Neuronal stem cell (in vitro differentiated cells): ENCODE measurements around the gene FAM174C.
A peak's percentile ranks its signal among the peaks of the same experiment; 100 is the strongest.

Experiments used
- DNase-seq: peaks from one replicate; pipeline ENCODE4 v3.0.0-alpha.2; 2013; ENCODE audit warnings: low spot score
- H2AFZ ChIP-seq: one replicate; pipeline ENCODE4 v1.6.1; 2013; ENCODE audit warnings: mild to moderate bottlenecking, low read length, inconsistent platforms
- H2AK5ac ChIP-seq: 2 replicates; pipeline ENCODE4 v1.6.1; 2013; ENCODE audit warnings: low read depth, mild to moderate bottlenecking, inconsistent platforms, low read length, moderate library complexity, mixed read lengths
- H2BK120ac ChIP-seq: 2 replicates; pipeline ENCODE4 v1.6.1; 2013; ENCODE audit warnings: low read depth, mild to moderate bottlenecking, inconsistent platforms, low read length, moderate library complexity, mixed read lengths
- H2BK12ac ChIP-seq: one replicate; pipeline ENCODE4 v1.6.1; 2013; ENCODE audit warnings: low read length, inconsistent platforms
- H2BK15ac ChIP-seq: 2 replicates; pipeline ENCODE4 v1.6.1; 2013; ENCODE audit warnings: mild to moderate bottlenecking, low read length, inconsistent platforms, mixed read lengths
- H2BK5ac ChIP-seq: one replicate; pipeline ENCODE4 v1.6.1; 2013; ENCODE audit warnings: inconsistent platforms, mild to moderate bottlenecking, low read length, moderate library complexity
- H3K14ac ChIP-seq: one replicate; pipeline ENCODE4 v1.6.1; 2013; ENCODE audit warnings: low read length, inconsistent platforms
- H3K18ac ChIP-seq: 2 replicates; pipeline ENCODE4 v1.6.1; 2013; ENCODE audit warnings: low read length, inconsistent platforms
- H3K23ac ChIP-seq: 2 replicates; pipeline ENCODE4 v1.6.1; 2013; ENCODE audit warnings: low read depth, mild to moderate bottlenecking, mixed read lengths, low read length, inconsistent platforms; ENCODE audit not compliant: poor library complexity
- H3K27ac ChIP-seq: replicated peaks from 3 replicates; pipeline ENCODE4 v1.5.1; 2013; ENCODE audit warnings: low read length, inconsistent platforms
- H3K27me3 ChIP-seq, 3 experiments: 2 replicates each; pipeline ENCODE4 v1.6.1; 2013; ENCODE audit warnings: low read length in 3 of 3, mild to moderate bottlenecking in 2 of 3, inconsistent platforms in 1 of 3, low read depth in 1 of 3, mixed read lengths in 1 of 3, moderate library complexity in 1 of 3; ENCODE audit not compliant: control insufficient read depth in 3 of 3, insufficient read depth in 3 of 3
- H3K36me3 ChIP-seq, 2 donors: replicated peaks in 1 of 2; 2 replicates each; pipeline ENCODE4 v1.6.1; 2013; ENCODE audit warnings: low read length in 2 of 2; ENCODE audit not compliant: control insufficient read depth in 2 of 2, insufficient read depth in 2 of 2
- H3K4ac ChIP-seq: 2 replicates; pipeline ENCODE4 v1.6.1; 2013; ENCODE audit warnings: inconsistent platforms, mild to moderate bottlenecking, low read length, moderate library complexity
- H3K4me1 ChIP-seq, 2 donors: 1 replicate in 1 of 2; 2 replicates in 1 of 2; pipeline ENCODE4 v1.6.1; 2013; ENCODE audit warnings: low read length in 2 of 2, low read depth in 1 of 2; ENCODE audit not compliant: control insufficient read depth in 2 of 2, insufficient read depth in 1 of 2
- H3K4me2 ChIP-seq: one replicate; pipeline ENCODE4 v1.6.1; 2013; ENCODE audit warnings: mild to moderate bottlenecking, low read length, inconsistent platforms; ENCODE audit not compliant: insufficient read depth, poor library complexity, severe bottlenecking
- H3K4me3 ChIP-seq, 2 donors: 2 replicates each; pipeline ENCODE4 v1.5.1; 2013; ENCODE audit warnings: low read length in 2 of 2, mild to moderate bottlenecking in 2 of 2, inconsistent platforms in 1 of 2, moderate library complexity in 1 of 2
- H3K79me1 ChIP-seq: one replicate; pipeline ENCODE4 v1.6.1; 2013; ENCODE audit warnings: low read depth, mild to moderate bottlenecking, inconsistent platforms, low read length, moderate library complexity
- H3K9ac ChIP-seq: one replicate; pipeline ENCODE4 v1.6.1; 2013; ENCODE audit warnings: mild to moderate bottlenecking, low read depth, low read length, inconsistent platforms; ENCODE audit not compliant: poor library complexity
- H3K9me3 ChIP-seq, 2 donors: replicated peaks in 1 of 2; 2 replicates each; pipeline versions ENCODE3 to v1.6.1; 2013; ENCODE audit warnings: low read length in 2 of 2, mild to moderate bottlenecking in 2 of 2, inconsistent platforms in 1 of 2, low read depth in 1 of 2, mixed read lengths in 1 of 2, moderate library complexity in 1 of 2; ENCODE audit not compliant: control insufficient read depth in 2 of 2, insufficient read depth in 1 of 2
- H4K8ac ChIP-seq: one replicate; pipeline ENCODE4 v1.6.1; 2013; ENCODE audit warnings: low read depth, mild to moderate bottlenecking, inconsistent platforms, low read length, moderate library complexity
- H4K91ac ChIP-seq: one replicate; pipeline ENCODE4 v1.6.1; 2013; ENCODE audit warnings: low read length, low read depth, mild to moderate bottlenecking, inconsistent platforms; ENCODE audit not compliant: poor library complexity
- WGBS, 2 donors: extraction: QIAGEN DNeasy Blood & Tissue Kit; methylation state at CpG; one replicate each; pipeline ENCODE4 v1.1.7; 2013; ENCODE audit warnings: missing lambda C conversion rate in 2 of 2, mixed read lengths in 1 of 2; ENCODE audit not compliant: insufficient read length in 2 of 2, insufficient replicate concordance in 1 of 2; ENCODE audit errors: extremely low coverage in 2 of 2; 5-methylcytosine and 5-hydroxymethylcytosine counted together

The FAM174C gene

GRCh38 chr19:1299801-1300200 is 24.5 kb downstream of the FAM174C start:
- Histone ChIP-seq H3K9ac (no peak overlapping the region), H3K9me3 (peaks cover 0 to 2% of the 10 kb centered on the region in 2 donors), H3K27ac (no peak overlapping the region), H3K4me1 (peaks cover 5 to 11% of the 10 kb centered on the region in 2 donors), H2AFZ (no peak overlapping the region), H3K4me2 (no peak overlapping the region), H3K4ac (no peak overlapping the region), H2BK5ac (peak overlapping the region; percentile 24), H3K79me1 (peaks cover 6% of the 10 kb centered on the region), H2BK120ac (no peak overlapping the region), H3K18ac (peak overlapping the region; percentile 65), H2BK12ac (no peak overlapping the region), H2AK5ac (peak overlapping the region; percentile 52), H3K4me3 (no peak overlapping the region), H4K8ac (no peak overlapping the region), H3K27me3 (peaks cover 0 to 6% (median 0%) of the 10 kb centered on the region in 3 experiments), H4K91ac (no peak overlapping the region), H3K36me3 (peaks cover 5 to 12% of the 10 kb centered on the region in 2 donors), H2BK15ac (no peak overlapping the region), H3K23ac (no peak overlapping the region), H3K14ac (no peak overlapping the region)
- no CpG with 5 or more reads among the region's 34 CpGs for WGBS, 2 donors
- no peak for DNase-seq

DNA sequence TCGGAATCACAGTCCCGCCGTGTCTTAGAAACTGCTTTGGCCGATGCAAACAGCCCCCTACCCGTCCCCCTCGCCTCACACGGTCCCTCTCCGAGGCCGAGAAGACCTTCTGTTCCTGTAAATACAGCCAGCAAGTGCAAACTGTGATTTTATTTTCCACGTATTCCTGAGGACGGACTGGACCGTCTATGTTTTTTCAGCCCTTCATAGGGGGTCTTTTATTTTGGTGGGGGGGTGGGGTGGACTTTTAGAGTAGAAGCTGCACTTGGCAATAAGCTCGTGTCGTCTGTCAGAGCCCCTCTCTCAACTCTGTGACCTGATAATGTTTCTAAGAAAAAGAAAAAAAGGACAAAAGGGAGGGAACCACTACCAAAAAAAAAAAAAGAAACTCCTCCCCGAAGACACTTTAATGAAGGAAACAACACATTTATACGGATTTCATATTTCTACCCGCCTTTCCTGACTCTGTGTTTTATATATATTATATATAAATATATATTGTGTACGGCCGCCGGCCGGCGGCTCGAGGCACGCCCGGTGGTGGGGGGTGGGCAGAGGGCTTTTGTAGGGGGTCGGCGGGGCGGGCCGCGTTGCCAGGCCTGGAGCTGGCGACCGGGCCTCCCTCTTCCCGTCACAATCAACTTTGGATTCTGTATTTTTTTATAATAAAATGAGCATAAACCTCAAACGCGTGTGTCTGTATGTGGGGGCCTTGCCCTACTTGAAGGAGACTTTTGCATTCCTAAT is 25.6 kb downstream of the FAM174C start:
- Histone ChIP-seq H3K27me3 (peaks cover 0 to 2% (median 0%) of the 10 kb centered on the region in 3 experiments), H2BK120ac (no peak overlapping the region), H4K91ac (no peak overlapping the region), H3K4me2 (no peak overlapping the region), H2BK12ac (no peak overlapping the region), H2AFZ (no peak overlapping the region), H3K36me3 (peaks cover 5 to 12% of the 10 kb centered on the region in 2 donors), H3K9ac (no peak overlapping the region), H2BK15ac (no peak overlapping the region), H3K23ac (no peak overlapping the region), H3K4me3 (no peak overlapping the region), H3K9me3 (peaks cover 0 to 2% of the 10 kb centered on the region in 2 donors), H3K4ac (no peak overlapping the region), H3K79me1 (peaks cover 2% of the 10 kb centered on the region), H3K4me1 (peaks cover 5 to 11% of the 10 kb centered on the region in 2 donors), H4K8ac (no peak overlapping the region), H3K14ac (no peak overlapping the region), H3K18ac (no peak overlapping the region), H2BK5ac (no peak overlapping the region), H3K27ac (no peak overlapping the region), H2AK5ac (no peak overlapping the region)
- WGBS, 2 donors, result no CpG with 5 or more reads among the region's 35 CpGs
- DNase-seq, result no peak

GRCh38 chr19:1302533-1303239 is 27.4 kb downstream of the FAM174C start:
- no peaks in the 10 kb centered on the region for H3K27me3 ChIP-seq
- H2AFZ ChIP-seq, result peak overlapping the region; percentile 82
- no peak overlapping the region for H3K4me3 ChIP-seq
- peak overlapping the region; percentile 59 for H3K14ac ChIP-seq
- peak overlapping the region; percentile 87 for H2BK12ac ChIP-seq
- H3K4me2 ChIP-seq, result peak overlapping the region; percentile 31
- peaks cover 3 to 8% of the 10 kb centered on the region in 2 donors for H3K36me3 ChIP-seq
- H2BK5ac ChIP-seq, result peak overlapping the region; percentile 91
- H3K9ac ChIP-seq, result peak overlapping the region; percentile 32
- H2BK15ac ChIP-seq, result peak overlapping the region; percentile 98
- H4K91ac ChIP-seq, result peak overlapping the region; percentile 56
- H3K4me1 ChIP-seq, result peaks cover 5 to 11% of the 10 kb centered on the region in 2 donors
- peak overlapping the region; percentile 33 for H4K8ac ChIP-seq
- H2BK120ac ChIP-seq, result peak overlapping the region; percentile 67
- WGBS, 2 donors, result no CpG with 5 or more reads among the region's 36 CpGs
- DNase-seq, result peak; percentile 70
- H3K4ac ChIP-seq, result peak overlapping the region; percentile 86
- peak overlapping the region; percentile 60 for H3K23ac ChIP-seq
- no peaks in the 10 kb centered on the region for H3K79me1 ChIP-seq
- peak overlapping the region; percentile 66 for H3K27ac ChIP-seq
- H3K9me3 ChIP-seq, result peaks cover 0 to 2% of the 10 kb centered on the region in 2 donors
- H2AK5ac ChIP-seq, result peak overlapping the region; percentile 95
- H3K18ac ChIP-seq, result peak overlapping the region; percentile 96
